GM12865 (cell line): ENCODE results near the gene YWHAQ.

Source experiments
- DNase-seq: peaks from one replicate; pipeline ENCODE4 v3.0.0; 2010; ENCODE audit warnings: low read depth
- H3K4me3 ChIP-seq: 2 replicates; pipeline ENCODE4 v1.5.1; 2011; ENCODE audit warnings: mild to moderate bottlenecking, low read depth, low read length, control low read depth
- TF ChIP-seq, protein P1 (sequence below): IDR thresholded peaks from 2 replicates; pipeline ENCODE4 v1.5.1; 2011; ENCODE audit warnings: low read length, control low read depth, low read depth, inconsistent platforms; ENCODE audit not compliant: insufficient read depth; ENCODE audit errors: missing control alignments

Gene YWHAQ

DNA sequence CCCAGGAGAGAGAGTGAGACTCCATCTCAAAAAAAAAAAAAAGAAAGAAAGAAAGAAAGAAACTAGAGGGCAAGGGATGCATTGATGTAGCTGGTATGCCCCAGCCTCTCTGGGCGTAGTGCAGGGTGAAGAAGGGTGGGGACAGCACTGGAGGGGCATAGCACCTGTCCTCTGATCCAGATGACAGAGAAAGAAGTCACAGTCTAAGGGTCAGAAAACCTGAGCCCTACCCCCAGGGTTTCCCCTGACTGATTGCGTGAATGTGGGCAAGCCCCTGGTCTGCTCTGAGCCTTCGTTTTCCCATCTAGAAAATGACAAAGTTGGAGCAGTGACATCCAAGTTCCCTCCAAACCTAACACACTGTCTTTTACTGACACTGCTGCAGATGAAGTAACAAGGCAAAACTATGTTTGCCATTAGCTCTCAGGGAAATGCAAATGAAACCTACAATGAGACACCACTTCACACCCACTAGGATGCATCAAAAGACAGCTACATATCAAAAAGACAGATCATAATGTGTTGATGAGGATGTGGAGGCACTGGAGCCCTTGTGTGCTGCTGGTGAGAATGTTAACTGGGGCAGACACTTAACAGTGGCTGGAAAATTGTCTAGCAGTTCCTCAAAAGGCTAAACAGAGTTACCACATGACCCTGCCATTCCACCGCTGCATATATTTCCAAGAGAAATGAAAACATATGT lies 19.5 kb upstream of the YWHAQ start:
- DNase-seq, result no peak

DNA sequence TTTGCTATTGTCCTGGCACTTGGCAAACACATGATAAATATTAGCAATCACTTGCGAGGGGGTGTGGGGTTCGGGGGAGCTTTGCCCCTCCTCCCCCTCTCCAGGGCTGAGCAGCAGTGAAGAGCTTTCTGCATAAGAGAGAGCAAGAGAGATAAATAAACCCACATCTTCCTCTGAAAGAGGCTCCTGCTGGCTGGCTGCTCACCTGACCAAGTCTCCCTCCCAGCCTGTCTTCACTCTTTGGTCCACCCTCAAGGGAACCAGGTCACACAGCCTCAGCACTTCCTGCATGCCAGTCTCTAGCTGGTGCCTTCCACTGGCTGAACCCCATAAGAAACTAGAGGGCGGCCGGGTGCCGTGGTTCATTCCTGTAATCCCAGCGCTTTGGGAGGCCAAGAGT lies 18.5 kb upstream of the YWHAQ start:
- no peak for DNase-seq
- TF ChIP-seq, protein P1, sequence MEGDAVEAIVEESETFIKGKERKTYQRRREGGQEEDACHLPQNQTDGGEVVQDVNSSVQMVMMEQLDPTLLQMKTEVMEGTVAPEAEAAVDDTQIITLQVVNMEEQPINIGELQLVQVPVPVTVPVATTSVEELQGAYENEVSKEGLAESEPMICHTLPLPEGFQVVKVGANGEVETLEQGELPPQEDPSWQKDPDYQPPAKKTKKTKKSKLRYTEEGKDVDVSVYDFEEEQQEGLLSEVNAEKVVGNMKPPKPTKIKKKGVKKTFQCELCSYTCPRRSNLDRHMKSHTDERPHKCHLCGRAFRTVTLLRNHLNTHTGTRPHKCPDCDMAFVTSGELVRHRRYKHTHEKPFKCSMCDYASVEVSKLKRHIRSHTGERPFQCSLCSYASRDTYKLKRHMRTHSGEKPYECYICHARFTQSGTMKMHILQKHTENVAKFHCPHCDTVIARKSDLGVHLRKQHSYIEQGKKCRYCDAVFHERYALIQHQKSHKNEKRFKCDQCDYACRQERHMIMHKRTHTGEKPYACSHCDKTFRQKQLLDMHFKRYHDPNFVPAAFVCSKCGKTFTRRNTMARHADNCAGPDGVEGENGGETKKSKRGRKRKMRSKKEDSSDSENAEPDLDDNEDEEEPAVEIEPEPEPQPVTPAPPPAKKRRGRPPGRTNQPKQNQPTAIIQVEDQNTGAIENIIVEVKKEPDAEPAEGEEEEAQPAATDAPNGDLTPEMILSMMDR, result no peak
- H3K4me3 ChIP-seq, result no peak overlapping the region

More for the DNA sequence above, 19.5 kb upstream of the YWHAQ start:
- TF ChIP-seq, protein P1, result no peak
- H3K4me3 ChIP-seq, result no peak overlapping the region

DNA sequence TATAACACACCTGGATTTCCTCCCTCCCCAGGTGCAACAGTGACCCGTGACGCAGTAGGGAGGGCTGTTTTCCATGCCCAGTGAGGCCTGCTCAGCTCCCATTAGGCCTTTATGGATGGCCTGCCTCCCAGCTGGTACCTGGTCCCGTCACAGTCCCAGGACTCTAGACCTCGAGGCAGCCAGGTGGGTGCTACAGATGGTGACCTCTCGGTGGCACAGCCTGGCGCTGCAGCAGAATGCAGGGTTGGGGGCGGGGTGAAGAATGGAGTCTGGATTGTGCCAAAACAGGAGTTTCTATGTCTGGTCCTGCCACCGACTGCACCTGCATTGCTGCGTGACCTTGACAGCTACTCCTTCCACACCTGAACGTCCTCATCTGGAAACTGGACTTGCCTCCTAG lies 18.0 kb upstream of the YWHAQ start:
- TF ChIP-seq, protein P1, result no peak
- no peak overlapping the region for H3K4me3 ChIP-seq
- no peak for DNase-seq

DNA sequence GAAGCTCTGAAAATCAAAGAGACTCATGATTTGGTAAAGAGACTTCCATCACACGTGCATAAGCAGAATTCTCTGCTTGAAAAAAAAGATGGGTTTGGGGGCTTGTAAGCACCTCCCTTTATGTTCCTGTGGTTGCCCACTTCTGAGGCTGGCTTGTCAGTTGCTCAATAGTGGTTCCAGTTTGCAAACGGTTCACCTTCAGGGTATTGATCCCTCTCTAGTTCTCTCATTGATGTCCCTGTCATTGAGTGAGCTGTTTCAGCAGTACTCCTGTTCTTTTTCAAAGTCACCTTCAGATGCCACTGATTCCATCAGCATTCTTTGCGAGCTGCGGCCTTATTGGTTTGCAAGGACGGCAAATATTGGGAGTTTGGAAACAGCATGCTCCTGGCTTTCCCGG lies 17.1 kb upstream of the YWHAQ start:
- TF ChIP-seq, protein P1, result no peak
- H3K4me3 ChIP-seq, result no peak overlapping the region
- no peak for DNase-seq

DNA sequence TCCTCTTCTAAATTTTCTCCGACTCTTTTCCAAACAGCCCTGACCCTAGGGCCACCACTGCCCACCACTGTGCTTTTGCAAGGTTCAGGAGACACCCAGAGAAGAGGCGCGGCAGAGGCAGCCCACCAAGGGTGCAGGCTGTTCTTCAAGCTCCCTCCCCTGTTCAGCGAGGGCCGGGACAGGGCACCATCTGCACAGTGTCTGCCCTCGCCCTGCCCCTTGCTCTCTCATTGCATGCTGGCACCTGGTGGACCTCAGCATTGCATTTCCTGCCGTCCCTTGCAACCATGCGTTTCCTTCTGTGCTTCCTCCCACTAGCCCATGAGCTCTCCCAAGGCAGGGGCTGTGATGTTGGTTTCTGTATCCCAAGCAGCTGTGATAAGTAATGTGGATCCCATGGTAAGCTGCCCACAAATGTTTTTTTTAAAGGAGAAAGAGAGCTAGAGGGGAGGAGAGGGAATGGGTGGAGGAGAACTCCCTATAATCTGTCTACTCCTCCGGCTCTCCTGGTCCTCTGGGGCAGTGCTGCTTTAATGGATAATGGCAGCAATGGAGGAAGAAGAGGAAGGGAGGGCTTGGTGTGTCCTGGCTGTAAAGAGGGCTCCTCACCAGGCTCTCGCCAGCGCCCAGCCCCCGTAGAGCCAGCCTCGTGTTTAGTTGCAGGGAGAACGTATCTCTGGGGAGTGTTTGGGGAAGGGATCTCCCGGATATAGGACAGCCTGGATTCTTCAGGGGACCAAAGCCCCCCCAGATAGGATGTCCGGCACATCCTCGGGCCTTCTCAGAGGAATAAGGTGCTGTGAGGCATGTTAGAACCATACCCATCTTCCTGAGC lies 15.6 kb upstream of the YWHAQ start:
- no peak overlapping the region for H3K4me3 ChIP-seq
- no peak for DNase-seq
- TF ChIP-seq, protein P1, result no peak

DNA sequence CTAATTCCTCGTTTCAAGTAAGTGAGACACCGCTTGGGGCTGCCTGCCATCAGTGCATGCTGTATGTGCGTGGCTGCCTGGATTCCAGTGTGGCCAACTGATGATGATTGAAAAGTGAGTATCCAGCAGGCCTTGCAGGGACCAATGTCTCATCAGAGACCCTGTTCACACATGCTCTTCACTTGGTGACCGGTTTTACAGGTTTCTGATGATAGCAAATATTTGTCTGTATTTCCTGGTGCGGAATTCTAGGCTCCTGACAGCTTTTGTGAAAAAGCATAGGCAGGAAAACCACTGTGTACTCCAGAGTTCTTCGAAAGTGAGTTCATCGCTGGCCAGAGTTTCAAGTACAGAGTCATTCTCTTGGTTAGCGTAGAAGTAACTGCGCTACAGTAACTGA lies 13.8 kb upstream of the YWHAQ start:
- DNase-seq, result no peak
- no peak overlapping the region for H3K4me3 ChIP-seq
- TF ChIP-seq, protein P1, result no peak
